ENCODE data around the gene CIDEB.

- TF ChIP-seq CTCF (IDR thresholded peaks at IDR 0.05): no peak
- TF ChIP-seq POLR2AphosphoS5 (IDR thresholded peaks at IDR 0.05; ENCODE audit: low read depth, low read length): no peak
- no peak for TF ChIP-seq REST (IDR thresholded peaks at IDR 0.05; ENCODE audit: insufficient read depth in 1 of 2, low read depth in 2 of 2, low read length in 1 of 2)
Measured at GRCh38 chr14:24327303-24327702, 19.5 kb upstream of the CIDEB start.
